ENCODE measurements around the gene TNIP1. TPM values are rescaled to one million over a fixed set of nuclear protein-coding genes. Genes with fewer than 3 reads are reported as not detected.

The TNIP1 gene
- polyA plus RNA-seq, 1 of the 3 experiments (the other 2 are of a cell fraction): 46.2 TPM

DNA sequence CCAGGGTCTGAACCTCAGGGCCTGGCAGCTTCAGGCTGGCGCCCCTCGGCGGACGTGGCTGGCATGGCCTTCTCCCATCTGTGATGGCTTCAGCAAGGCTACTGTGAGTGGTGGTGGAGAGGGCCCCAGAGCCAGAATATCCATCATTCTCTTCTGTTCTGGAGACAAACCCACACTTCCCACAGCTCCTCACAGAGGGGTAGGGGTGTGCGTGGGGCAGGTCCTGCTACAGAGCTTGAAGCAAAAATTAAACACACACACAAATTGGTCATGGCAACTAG lies 50.8 kb downstream of the TNIP1 start:
- Histone ChIP-seq H3K79me2 (ENCODE audit: insufficient read depth) (no peaks in the 10 kb centered on the region), H3K9me2 (no peaks in the 10 kb centered on the region), H3K27ac (ENCODE audit: low read depth in 2 of 2, low read length in 1 of 2) (no peak overlapping the region), H3K9ac (no peak overlapping the region), H3F3A (replicated peaks; ENCODE audit: insufficient read depth) (no peaks in the 10 kb centered on the region), H3K4me2 (no peak overlapping the region), H3K27me3 (ENCODE audit: insufficient read depth) (no peaks in the 10 kb centered on the region), H3K4me1 (ENCODE audit: control insufficient read depth in 1 of 2, insufficient read depth in 2 of 2, low read depth in 1 of 2, low read length in 1 of 2) (no peaks in the 10 kb centered on the region), H3K9me3 (no peaks in the 10 kb centered on the region), H4K20me1 (ENCODE audit: insufficient read depth) (no peaks in the 10 kb centered on the region), H2AFZ (ENCODE audit: low read depth) (no peak overlapping the region), H3K4me3 (ENCODE audit: low read depth in 2 of 2, low read length in 1 of 2) (no peak overlapping the region), H3K36me3 (replicated peaks in 1 of 2; ENCODE audit: control insufficient read depth in 1 of 2, insufficient read depth in 2 of 2, low read length in 1 of 2) (peaks cover 22 to 53% of the 10 kb centered on the region in 2 experiments)
- DNase-seq: no peak
- no peak for TF ChIP-seq TAF1 (IDR thresholded peaks at IDR 0.05; ENCODE audit: borderline replicate concordance, low read depth, low read length)
- no peak for TF ChIP-seq POLR2AphosphoS5 (IDR thresholded peaks at IDR 0.05; ENCODE audit: low read depth, low read length)
- TF ChIP-seq GABPA (IDR thresholded peaks at IDR 0.05; ENCODE audit: low read depth): no peak
- no peak for TF ChIP-seq RAD21 (IDR thresholded peaks at IDR 0.05; ENCODE audit: low read length)
- no peak for TF ChIP-seq JUND (IDR thresholded peaks at IDR 0.05)
- no peak for TF ChIP-seq FOXJ3 (CRISPR knock-in tag; IDR thresholded peaks at IDR 0.05)
- TF ChIP-seq TCF12 (IDR thresholded peaks at IDR 0.05): no peak
- TF ChIP-seq, protein P1, sequence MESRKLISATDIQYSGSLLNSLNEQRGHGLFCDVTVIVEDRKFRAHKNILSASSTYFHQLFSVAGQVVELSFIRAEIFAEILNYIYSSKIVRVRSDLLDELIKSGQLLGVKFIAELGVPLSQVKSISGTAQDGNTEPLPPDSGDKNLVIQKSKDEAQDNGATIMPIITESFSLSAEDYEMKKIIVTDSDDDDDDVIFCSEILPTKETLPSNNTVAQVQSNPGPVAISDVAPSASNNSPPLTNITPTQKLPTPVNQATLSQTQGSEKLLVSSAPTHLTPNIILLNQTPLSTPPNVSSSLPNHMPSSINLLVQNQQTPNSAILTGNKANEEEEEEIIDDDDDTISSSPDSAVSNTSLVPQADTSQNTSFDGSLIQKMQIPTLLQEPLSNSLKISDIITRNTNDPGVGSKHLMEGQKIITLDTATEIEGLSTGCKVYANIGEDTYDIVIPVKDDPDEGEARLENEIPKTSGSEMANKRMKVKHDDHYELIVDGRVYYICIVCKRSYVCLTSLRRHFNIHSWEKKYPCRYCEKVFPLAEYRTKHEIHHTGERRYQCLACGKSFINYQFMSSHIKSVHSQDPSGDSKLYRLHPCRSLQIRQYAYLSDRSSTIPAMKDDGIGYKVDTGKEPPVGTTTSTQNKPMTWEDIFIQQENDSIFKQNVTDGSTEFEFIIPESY (IDR thresholded peaks at IDR 0.05; ENCODE audit: borderline replicate concordance, low read depth): no peak
- TF ChIP-seq, protein P2, sequence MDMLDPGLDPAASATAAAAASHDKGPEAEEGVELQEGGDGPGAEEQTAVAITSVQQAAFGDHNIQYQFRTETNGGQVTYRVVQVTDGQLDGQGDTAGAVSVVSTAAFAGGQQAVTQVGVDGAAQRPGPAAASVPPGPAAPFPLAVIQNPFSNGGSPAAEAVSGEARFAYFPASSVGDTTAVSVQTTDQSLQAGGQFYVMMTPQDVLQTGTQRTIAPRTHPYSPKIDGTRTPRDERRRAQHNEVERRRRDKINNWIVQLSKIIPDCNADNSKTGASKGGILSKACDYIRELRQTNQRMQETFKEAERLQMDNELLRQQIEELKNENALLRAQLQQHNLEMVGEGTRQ (IDR thresholded peaks at IDR 0.05; ENCODE audit: borderline replicate concordance, low read depth, low read length): no peak
- no peak for TF ChIP-seq FOSL2 (IDR thresholded peaks at IDR 0.05; ENCODE audit: borderline replicate concordance, low read depth)
- TF ChIP-seq, protein P3, sequence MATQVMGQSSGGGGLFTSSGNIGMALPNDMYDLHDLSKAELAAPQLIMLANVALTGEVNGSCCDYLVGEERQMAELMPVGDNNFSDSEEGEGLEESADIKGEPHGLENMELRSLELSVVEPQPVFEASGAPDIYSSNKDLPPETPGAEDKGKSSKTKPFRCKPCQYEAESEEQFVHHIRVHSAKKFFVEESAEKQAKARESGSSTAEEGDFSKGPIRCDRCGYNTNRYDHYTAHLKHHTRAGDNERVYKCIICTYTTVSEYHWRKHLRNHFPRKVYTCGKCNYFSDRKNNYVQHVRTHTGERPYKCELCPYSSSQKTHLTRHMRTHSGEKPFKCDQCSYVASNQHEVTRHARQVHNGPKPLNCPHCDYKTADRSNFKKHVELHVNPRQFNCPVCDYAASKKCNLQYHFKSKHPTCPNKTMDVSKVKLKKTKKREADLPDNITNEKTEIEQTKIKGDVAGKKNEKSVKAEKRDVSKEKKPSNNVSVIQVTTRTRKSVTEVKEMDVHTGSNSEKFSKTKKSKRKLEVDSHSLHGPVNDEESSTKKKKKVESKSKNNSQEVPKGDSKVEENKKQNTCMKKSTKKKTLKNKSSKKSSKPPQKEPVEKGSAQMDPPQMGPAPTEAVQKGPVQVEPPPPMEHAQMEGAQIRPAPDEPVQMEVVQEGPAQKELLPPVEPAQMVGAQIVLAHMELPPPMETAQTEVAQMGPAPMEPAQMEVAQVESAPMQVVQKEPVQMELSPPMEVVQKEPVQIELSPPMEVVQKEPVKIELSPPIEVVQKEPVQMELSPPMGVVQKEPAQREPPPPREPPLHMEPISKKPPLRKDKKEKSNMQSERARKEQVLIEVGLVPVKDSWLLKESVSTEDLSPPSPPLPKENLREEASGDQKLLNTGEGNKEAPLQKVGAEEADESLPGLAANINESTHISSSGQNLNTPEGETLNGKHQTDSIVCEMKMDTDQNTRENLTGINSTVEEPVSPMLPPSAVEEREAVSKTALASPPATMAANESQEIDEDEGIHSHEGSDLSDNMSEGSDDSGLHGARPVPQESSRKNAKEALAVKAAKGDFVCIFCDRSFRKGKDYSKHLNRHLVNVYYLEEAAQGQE (IDR thresholded peaks at IDR 0.05; ENCODE audit: low read depth, low read length): no peak
- TF ChIP-seq, protein P4, sequence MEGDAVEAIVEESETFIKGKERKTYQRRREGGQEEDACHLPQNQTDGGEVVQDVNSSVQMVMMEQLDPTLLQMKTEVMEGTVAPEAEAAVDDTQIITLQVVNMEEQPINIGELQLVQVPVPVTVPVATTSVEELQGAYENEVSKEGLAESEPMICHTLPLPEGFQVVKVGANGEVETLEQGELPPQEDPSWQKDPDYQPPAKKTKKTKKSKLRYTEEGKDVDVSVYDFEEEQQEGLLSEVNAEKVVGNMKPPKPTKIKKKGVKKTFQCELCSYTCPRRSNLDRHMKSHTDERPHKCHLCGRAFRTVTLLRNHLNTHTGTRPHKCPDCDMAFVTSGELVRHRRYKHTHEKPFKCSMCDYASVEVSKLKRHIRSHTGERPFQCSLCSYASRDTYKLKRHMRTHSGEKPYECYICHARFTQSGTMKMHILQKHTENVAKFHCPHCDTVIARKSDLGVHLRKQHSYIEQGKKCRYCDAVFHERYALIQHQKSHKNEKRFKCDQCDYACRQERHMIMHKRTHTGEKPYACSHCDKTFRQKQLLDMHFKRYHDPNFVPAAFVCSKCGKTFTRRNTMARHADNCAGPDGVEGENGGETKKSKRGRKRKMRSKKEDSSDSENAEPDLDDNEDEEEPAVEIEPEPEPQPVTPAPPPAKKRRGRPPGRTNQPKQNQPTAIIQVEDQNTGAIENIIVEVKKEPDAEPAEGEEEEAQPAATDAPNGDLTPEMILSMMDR (IDR thresholded peaks at IDR 0.05): no peak
- TF ChIP-seq RXRA (IDR thresholded peaks at IDR 0.05; ENCODE audit: borderline replicate concordance, low read depth): no peak
- TF ChIP-seq, protein P5, sequence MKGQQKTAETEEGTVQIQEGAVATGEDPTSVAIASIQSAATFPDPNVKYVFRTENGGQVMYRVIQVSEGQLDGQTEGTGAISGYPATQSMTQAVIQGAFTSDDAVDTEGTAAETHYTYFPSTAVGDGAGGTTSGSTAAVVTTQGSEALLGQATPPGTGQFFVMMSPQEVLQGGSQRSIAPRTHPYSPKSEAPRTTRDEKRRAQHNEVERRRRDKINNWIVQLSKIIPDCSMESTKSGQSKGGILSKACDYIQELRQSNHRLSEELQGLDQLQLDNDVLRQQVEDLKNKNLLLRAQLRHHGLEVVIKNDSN (IDR thresholded peaks at IDR 0.05; ENCODE audit: borderline replicate concordance, low read depth): no peak
- 98% methylated on average over 5 of the region's 5 CpGs for WGBS (ENCODE audit: low lambda C conversion rate)
- POLR2A ChIA-PET: no interaction called here
- CTCF ChIA-PET: interaction anchor here (1.6 to 3.1 kb wide), 3 partner anchors 19 to 85 kb away, joined by 3 to 20 read pairs (median 7); no protein-coding TSS in a partner anchor

All from SK-N-SH (cell line).